ENCODE measurements around the gene OPN4.

OPN4 gene

DNA sequence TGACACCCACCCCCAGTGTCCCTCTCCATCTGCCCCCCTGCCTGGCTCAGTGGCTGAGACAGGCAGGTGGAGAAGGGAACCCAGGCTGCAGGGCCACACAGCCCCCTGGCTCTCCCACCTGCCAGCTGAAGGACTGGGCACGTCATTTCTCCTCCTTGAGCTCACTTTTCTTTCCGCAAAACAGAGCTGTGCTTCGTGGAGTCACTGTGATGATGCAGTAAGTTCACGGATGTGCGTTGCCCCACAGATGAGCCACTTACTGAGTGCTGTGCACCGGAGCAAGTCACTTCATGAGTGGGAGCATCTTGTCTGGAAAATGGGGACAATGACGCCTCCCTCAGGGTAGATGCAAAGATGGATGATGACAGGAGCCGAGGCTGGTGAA lies 2.7 kb downstream of the OPN4 start:
- H3K4me3 ChIP-seq (replicated peaks; ENCODE audit: insufficient read depth, low read length), result no peak overlapping the region
- no peaks in the 10 kb centered on the region for H3K27me3 ChIP-seq (ENCODE audit: insufficient read depth, poor library complexity, severe bottlenecking)
- no peak for DNase-seq (ENCODE audit: low read depth in 1 of 2, low spot score in 1 of 2)
- no peak overlapping the region for H3K27ac ChIP-seq (replicated peaks)
- TF ChIP-seq SPI1 (IDR thresholded peaks at IDR 0.05; ENCODE audit: borderline replicate concordance, low read depth), result no peak
- TF ChIP-seq CTCF (IDR thresholded peaks at IDR 0.05; ENCODE audit: insufficient read depth, low read length), result no peak
- no peak for TF ChIP-seq GABPA (IDR thresholded peaks at IDR 0.05; ENCODE audit: low read depth)
- no peak for TF ChIP-seq REST (IDR thresholded peaks at IDR 0.05; ENCODE audit: insufficient replicate concordance, low read depth)
- TF ChIP-seq POLR2AphosphoS5 (IDR thresholded peaks at IDR 0.05; ENCODE audit: low read depth), result no peak

DNA sequence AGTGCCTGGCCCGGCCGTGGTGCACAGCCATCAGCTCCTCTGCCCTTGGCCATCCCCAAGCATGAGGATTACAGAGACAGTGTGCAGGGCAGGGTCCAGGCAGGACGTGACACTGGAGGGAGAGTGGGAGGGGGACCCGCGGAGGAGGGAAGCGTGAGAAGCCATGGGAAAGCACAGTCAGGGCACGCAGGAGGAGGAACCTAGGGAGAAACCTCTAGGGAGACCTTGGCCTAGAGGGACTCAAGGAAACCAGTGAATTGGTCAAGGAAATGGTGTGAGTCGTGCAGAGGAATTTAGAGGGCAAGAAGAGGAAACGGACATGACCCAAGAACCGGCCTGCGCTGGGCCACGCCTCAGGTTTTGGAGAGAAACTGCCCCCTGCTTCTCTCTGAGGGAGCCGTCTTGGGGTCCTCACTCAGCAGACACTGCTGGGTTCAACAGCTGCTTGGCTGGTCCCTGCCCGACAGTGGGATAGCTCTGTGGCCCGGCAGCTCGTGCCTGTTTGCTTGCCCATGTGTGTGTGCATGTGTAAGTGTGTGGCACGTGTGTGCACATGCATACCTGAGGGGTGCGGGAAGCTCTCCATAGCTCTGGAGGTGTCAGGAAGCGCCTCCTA lies 3.2 kb downstream of the OPN4 start:
- DNase-seq (ENCODE audit: low read depth in 1 of 2, low spot score in 1 of 2), result no peak
- Histone ChIP-seq H3K4me3 (replicated peaks; ENCODE audit: insufficient read depth, low read length) (no peak overlapping the region), H3K27ac (replicated peaks) (no peak overlapping the region), H3K27me3 (ENCODE audit: insufficient read depth, poor library complexity, severe bottlenecking) (no peaks in the 10 kb centered on the region)
- TF ChIP-seq GABPA (IDR thresholded peaks at IDR 0.05; ENCODE audit: low read depth), result no peak
- TF ChIP-seq SPI1 (IDR thresholded peaks at IDR 0.05; ENCODE audit: borderline replicate concordance, low read depth), result no peak
- no peak for TF ChIP-seq POLR2AphosphoS5 (IDR thresholded peaks at IDR 0.05; ENCODE audit: low read depth)
- TF ChIP-seq REST (IDR thresholded peaks at IDR 0.05; ENCODE audit: insufficient replicate concordance, low read depth), result no peak
- no peak for TF ChIP-seq CTCF (IDR thresholded peaks at IDR 0.05; ENCODE audit: insufficient read depth, low read length)

GRCh38 chr10:86658261-86658741 lies 4.0 kb downstream of the OPN4 start:
- no peak for DNase-seq (ENCODE audit: low read depth in 1 of 2, low spot score in 1 of 2)
- Histone ChIP-seq H3K4me3 (replicated peaks; ENCODE audit: insufficient read depth, low read length) (no peak overlapping the region), H3K27ac (replicated peaks) (no peak overlapping the region), H3K27me3 (ENCODE audit: insufficient read depth, poor library complexity, severe bottlenecking) (no peaks in the 10 kb centered on the region)
- TF ChIP-seq POLR2AphosphoS5 (IDR thresholded peaks at IDR 0.05; ENCODE audit: low read depth) (no peak), GABPA (IDR thresholded peaks at IDR 0.05; ENCODE audit: low read depth) (no peak), SPI1 (IDR thresholded peaks at IDR 0.05; ENCODE audit: borderline replicate concordance, low read depth) (no peak)

- TF ChIP-seq GABPA (IDR thresholded peaks at IDR 0.05; ENCODE audit: low read depth), result no peak
- no peak for TF ChIP-seq CTCF (IDR thresholded peaks at IDR 0.05; ENCODE audit: insufficient read depth, low read length)
- TF ChIP-seq POLR2AphosphoS5 (IDR thresholded peaks at IDR 0.05; ENCODE audit: low read depth), result no peak
- no peak for TF ChIP-seq SPI1 (IDR thresholded peaks at IDR 0.05; ENCODE audit: borderline replicate concordance, low read depth)
- TF ChIP-seq REST (IDR thresholded peaks at IDR 0.05; ENCODE audit: insufficient replicate concordance, low read depth), result no peak
Measured at GRCh38 chr10:86658751-86659150, 4.4 kb downstream of the OPN4 start.

More at GRCh38 chr10:86658751-86659150, 4.4 kb downstream of the OPN4 start:
- DNase-seq (ENCODE audit: low read depth in 1 of 2, low spot score in 1 of 2), result no peak
- H3K4me3 ChIP-seq (replicated peaks; ENCODE audit: insufficient read depth, low read length), result no peak overlapping the region
- H3K27ac ChIP-seq (replicated peaks), result no peak overlapping the region
- H3K27me3 ChIP-seq (ENCODE audit: insufficient read depth, poor library complexity, severe bottlenecking), result no peaks in the 10 kb centered on the region

Measured in HL-60 (cell line).